GM21447 (cell line): ENCODE results near the gene BASP1.
"Not testable (repeated sequence)": the region's sequence is repeated elsewhere in the genome, so short reads cannot be mapped to it uniquely, and the experiment has no call there.

ENCODE experiments used
- ATAC-seq: cut with Tn5 transposase; IDR thresholded peaks from one replicate; pipeline ENCODE4 v1.9.1; 2021; ENCODE audit not compliant: unreplicated experiment

BASP1 gene

GRCh38 chr5:17282283-17283120 is 65.1 kb downstream of the BASP1 start:
- ATAC-seq: peak; percentile 96

GRCh38 chr5:17283121-17283415 is 65.6 kb downstream of the BASP1 start:
- ATAC-seq: no peak

- ATAC-seq: no peak
These were observed 70.2 kb downstream of the BASP1 start for GRCh38 chr5:17287501-17288155.

GRCh38 chr5:17288570-17288969 is 71.1 kb downstream of the BASP1 start:
- no peak for ATAC-seq

GRCh38 chr5:17289681-17290539 is 72.5 kb downstream of the BASP1 start:
- no peak for ATAC-seq

GRCh38 chr5:17290540-17290974 is 73.1 kb downstream of the BASP1 start:
- no peak for ATAC-seq

- no peak for ATAC-seq
These were observed 75.1 kb downstream of the BASP1 start for GRCh38 chr5:17292434-17293015.

- no peak for ATAC-seq
These were observed 77.3 kb downstream of the BASP1 start for GRCh38 chr5:17294639-17295311.

GRCh38 chr5:17295671-17296070 is 78.2 kb downstream of the BASP1 start:
- ATAC-seq: no peak

- no peak for ATAC-seq
These were observed 84.7 kb downstream of the BASP1 start for GRCh38 chr5:17302106-17302505.

- no peak for ATAC-seq
These were observed 85.2 kb downstream of the BASP1 start for GRCh38 chr5:17302604-17303003.

- no peak for ATAC-seq
These were observed 86.9 kb downstream of the BASP1 start for GRCh38 chr5:17304282-17304681.

GRCh38 chr5:17305017-17305416 is 87.6 kb downstream of the BASP1 start:
- ATAC-seq: no peak

- no peak for ATAC-seq
These were observed 88.7 kb downstream of the BASP1 start for GRCh38 chr5:17305964-17306725.

- no peak for ATAC-seq
These were observed 89.3 kb downstream of the BASP1 start for GRCh38 chr5:17306726-17307091.

GRCh38 chr5:17307440-17307839 is 90.0 kb downstream of the BASP1 start:
- not testable (repeated sequence) for ATAC-seq

GRCh38 chr5:17308326-17309065 is 91.1 kb downstream of the BASP1 start:
- ATAC-seq: no peak

- ATAC-seq: no peak
These were observed 92.0 kb downstream of the BASP1 start for GRCh38 chr5:17309462-17309861.

GRCh38 chr5:17310502-17310901 is 93.1 kb downstream of the BASP1 start:
- not testable (repeated sequence) for ATAC-seq
